A549 (cell line): ENCODE data around the gene NUAK1. TPM values are rescaled to one million over a fixed set of nuclear protein-coding genes. Genes with fewer than 3 reads are reported as not detected.
A peak's percentile ranks its signal among the peaks of the same experiment; 100 is the strongest.

Source experiments
- ATAC-seq, 2 experiments: fragments of 200-7000 bp in 1 of 2; fragments of >200 bp in 1 of 2; cut with Nextera tagmentation in 1 of 2; cut with Tn5 transposase in 1 of 2; 3 replicates each; pipeline versions ENCODE4 v1.8.0 to v1.9.1; 2018 to 2020; ENCODE audit warnings: mild to moderate bottlenecking in 1 of 2, moderate library complexity in 1 of 2
- CTCF ChIA-PET: fragments of 300-600 bp; sonication (Branson Sonifier 250); formaldehyde crosslinking; extraction: SDS; loops from one replicate; lab custom pipeline; 2021; ENCODE audit warnings: antibody characterized with exemption, inconsistent platforms; lab: Yijun Ruan, JAX
- POLR2A ChIA-PET: fragments of 350-600 bp; formaldehyde crosslinking; extraction: SDS; loops from one replicate; lab custom pipeline; 2021; ENCODE audit warnings: antibody characterized with exemption, inconsistent platforms; lab: Yijun Ruan, JAX
- DNase-seq, 2 experiments: peaks; one replicate each; pipeline versions ENCODE4 v3.0.0 to v3.0.0-alpha.2; 2011 to 2016; ENCODE audit warnings: low read depth in 1 of 2, low spot score in 1 of 2
- FAIRE-seq: peaks from 2 replicates; lab custom pipeline; 2011; peaks lifted over from hg19 to GRCh38; lab: Jason Lieb, UNC
- H3K27ac ChIP-seq, 2 experiments: fragments of >200 bp; sonication (Bioruptor Twin); formaldehyde crosslinking; 3 replicates each; pipeline ENCODE4 v1.5.1; 2016 to 2017
- H3K4me1 ChIP-seq: fragments of >200 bp; sonication (Bioruptor Twin); formaldehyde crosslinking; 3 replicates; pipeline ENCODE4 v1.6.1; 2016
- H3K4me2 ChIP-seq: fragments of >200 bp; sonication (Bioruptor Twin); formaldehyde crosslinking; 3 replicates; pipeline ENCODE4 v1.6.1; 2016
- H3K4me3 ChIP-seq: fragments of >200 bp; sonication (Bioruptor Twin); formaldehyde crosslinking; 3 replicates; pipeline ENCODE4 v1.5.1; 2016
- H3K9me3 ChIP-seq: fragments of >200 bp; sonication (Bioruptor Twin); formaldehyde crosslinking; 3 replicates; pipeline ENCODE4 v1.6.1; 2016
- ATOH8 ChIP-seq: fragments of 250-450 bp; sonication (Bioruptor Pico); IDR thresholded peaks from 2 replicates; pipeline ENCODE4 v1.5.0; 2020; ENCODE audit warnings: low read depth, mild to moderate bottlenecking, moderate library complexity
- BCL3 ChIP-seq: fragments of >200 bp; sonication (Bioruptor Twin); formaldehyde crosslinking; IDR thresholded peaks from 3 replicates; pipeline ENCODE4 v1.6.1; 2016
- CBX2 ChIP-seq: fragments of 200-600 bp; sonication (generic); IDR thresholded peaks from 2 replicates; pipeline ENCODE4 v1.6.1; 2016; ENCODE audit warnings: low read depth, mild to moderate bottlenecking, borderline replicate concordance
- CEBPB ChIP-seq, 2 experiments: fragments of >200 bp in 1 of 2; sonication (Bioruptor Twin) in 1 of 2; formaldehyde crosslinking in 1 of 2; IDR thresholded peaks; 2 replicates each; pipeline ENCODE4 v1.6.1; 2012 to 2016
- CHD2 ChIP-seq: fragments of 150-350 bp; IDR thresholded peaks from 2 replicates; pipeline ENCODE4 v1.6.1; 2014; ENCODE audit warnings: low read length; ENCODE audit not compliant: partially characterized antibody
- EHF ChIP-seq: fragments of 250-450 bp; sonication (Bioruptor Pico); IDR thresholded peaks from 2 replicates; pipeline ENCODE4 v1.5.0; 2020; ENCODE audit warnings: mild to moderate bottlenecking
- EHMT2 ChIP-seq: fragments of 200-600 bp; sonication (generic); IDR thresholded peaks from 2 replicates; pipeline ENCODE4 v1.6.1; 2016; ENCODE audit warnings: antibody characterized with exemption, low read depth, mild to moderate bottlenecking, moderate library complexity
- ESRRA ChIP-seq: fragments of 150-350 bp; IDR thresholded peaks from 2 replicates; pipeline ENCODE4 v1.6.1; 2014; ENCODE audit warnings: mild to moderate bottlenecking, low read length, borderline replicate concordance
- FOXS1 ChIP-seq: fragments of 250-450 bp; sonication (Bioruptor Pico); IDR thresholded peaks from 2 replicates; pipeline ENCODE4 v1.5.0; 2020; ENCODE audit warnings: mild to moderate bottlenecking, moderate library complexity
- HDAC2 ChIP-seq: fragments of 200-600 bp; sonication (generic); IDR thresholded peaks from 2 replicates; pipeline ENCODE4 v1.6.1; 2016
- HES2 ChIP-seq: fragments of >200 bp; sonication (Bioruptor Twin); formaldehyde crosslinking; IDR thresholded peaks from 2 replicates; pipeline ENCODE4 v1.6.1; 2016
- HEYL ChIP-seq: fragments of 250-450 bp; sonication (Bioruptor Pico); IDR thresholded peaks from 2 replicates; pipeline ENCODE4 v1.8.0; 2021; ENCODE audit warnings: mild to moderate bottlenecking, moderate library complexity
- HMGXB4 ChIP-seq: fragments of 250-450 bp; sonication (Bioruptor Pico); IDR thresholded peaks from 2 replicates; pipeline ENCODE4 v1.5.0; 2021; ENCODE audit warnings: mild to moderate bottlenecking, moderate library complexity, borderline replicate concordance
- HOXA7 ChIP-seq: fragments of 250-450 bp; sonication (Bioruptor Pico); IDR thresholded peaks from 2 replicates; pipeline ENCODE4 v1.5.0; 2020; ENCODE audit warnings: mild to moderate bottlenecking, moderate library complexity
- HOXB13 ChIP-seq: fragments of 250-450 bp; sonication (Bioruptor Pico); IDR thresholded peaks from 2 replicates; pipeline ENCODE4 v1.5.0; 2020; ENCODE audit warnings: low read depth, mild to moderate bottlenecking, moderate library complexity
- JUNB ChIP-seq: fragments of >200 bp; sonication (Bioruptor Twin); formaldehyde crosslinking; IDR thresholded peaks from 2 replicates; pipeline ENCODE4 v1.6.1; 2016
- KDM1A ChIP-seq: fragments of 200-600 bp; sonication (generic); IDR thresholded peaks from 2 replicates; pipeline ENCODE4 v1.6.1; 2016; ENCODE audit warnings: low read depth, mild to moderate bottlenecking
- KDM5A ChIP-seq: fragments of 200-600 bp; sonication (generic); IDR thresholded peaks from 2 replicates; pipeline ENCODE4 v1.6.1; 2016; ENCODE audit warnings: antibody characterized with exemption, mild to moderate bottlenecking
- NPAS2 ChIP-seq: fragments of 250-450 bp; sonication (Bioruptor Pico); IDR thresholded peaks from 2 replicates; pipeline ENCODE4 v1.8.0; 2022; ENCODE audit warnings: mild to moderate bottlenecking, moderate library complexity, borderline replicate concordance
- PBX3 ChIP-seq: IDR thresholded peaks from 2 replicates; pipeline ENCODE4 v1.6.1; 2012
- POLR2AphosphoS2 ChIP-seq: conservative IDR thresholded peaks from 2 replicates; pipeline ENCODE4 v1.6.1; 2012; ENCODE audit warnings: low read length, improper control_type of control experiment, inconsistent platforms
- RAD21 ChIP-seq, 2 experiments: fragments of >200 bp in 1 of 2; sonication (Bioruptor Twin) in 1 of 2; formaldehyde crosslinking in 1 of 2; IDR thresholded peaks in 1 of 2; conservative IDR thresholded peaks in 1 of 2; 2 replicates in 1 of 2; 3 replicates in 1 of 2; pipeline ENCODE4 v1.6.1; 2012 to 2018; ENCODE audit warnings: inconsistent platforms in 1 of 2
- RCOR1 ChIP-seq: fragments of 150-350 bp; IDR thresholded peaks from 2 replicates; pipeline ENCODE4 v1.6.1; 2014; ENCODE audit warnings: antibody characterized with exemption, low read length, low read depth
- TFCP2L1 ChIP-seq: fragments of 250-450 bp; sonication (Bioruptor Pico); IDR thresholded peaks from 2 replicates; pipeline ENCODE4 v1.5.0; 2021; ENCODE audit warnings: mild to moderate bottlenecking
- TP53 ChIP-seq: fragments of 250-450 bp; sonication (Bioruptor Pico); IDR thresholded peaks from 2 replicates; pipeline ENCODE4 v1.5.0; 2021; ENCODE audit warnings: mild to moderate bottlenecking, moderate library complexity
- ZC3H11A ChIP-seq: fragments of 450-650 bp; IDR thresholded peaks from 2 replicates; pipeline ENCODE4 v1.6.1; 2014; ENCODE audit warnings: antibody characterized with exemption, mild to moderate bottlenecking
- ZFP36 ChIP-seq: fragments of 450-650 bp; IDR thresholded peaks from 2 replicates; pipeline ENCODE4 v1.6.1; 2014; ENCODE audit warnings: borderline replicate concordance; ENCODE audit not compliant: partially characterized antibody
- ZNF302 ChIP-seq: fragments of 250-450 bp; sonication (Bioruptor Pico); IDR thresholded peaks from 2 replicates; pipeline ENCODE4 v1.9.0; 2021; ENCODE audit warnings: inconsistent platforms, mild to moderate bottlenecking, moderate library complexity
- ZSCAN20 ChIP-seq: fragments of 250-450 bp; sonication (Bioruptor Pico); IDR thresholded peaks from 2 replicates; pipeline ENCODE4 v1.8.0; 2022; ENCODE audit warnings: mild to moderate bottlenecking, moderate library complexity
- WGBS: methylation state at CpG from one replicate; pipeline ENCODE4 v1.1.6; 2017; ENCODE audit errors: missing lambda C conversion rate; 5-methylcytosine and 5-hydroxymethylcytosine counted together
- polyA plus RNA-seq, 4 experiments: library from polyadenylated mRNA; depleted of rRNA in 3 of 4; stranded (reverse); fragments of >200 nt; fragmentation: RNase III in 1 of 4; extraction: RNeasy Plus Mini Kit Qiagen cat#74134 plus additional on column Dnase treatment in 1 of 4; gene quantifications; 2 replicates in 3 of 4; 3 replicates in 1 of 4; pipeline ENCODE4 v1.2.3, GENCODE V29; 2011 to 2017

The NUAK1 gene
- polyA plus RNA-seq, 2 of the 4 experiments (the other 2 are of a cell fraction) = 20.8 to 22.3 TPM

- no peak for TF ChIP-seq POLR2AphosphoS2
- TF ChIP-seq NPAS2 (CRISPR knock-in tag) = no peak
- no peak for TF ChIP-seq RCOR1
- TF ChIP-seq EHF (CRISPR knock-in tag) = no peak
- TF ChIP-seq ESRRA = no peak
- TF ChIP-seq HES2 = no peak
- TF ChIP-seq HOXA7 (CRISPR knock-in tag) = no peak
- no peak for TF ChIP-seq TFCP2L1 (CRISPR knock-in tag)
- no peak for TF ChIP-seq ZC3H11A
- no peak for TF ChIP-seq CEBPB (IDR thresholded peaks at IDR 0.05)
- no peak for TF ChIP-seq HOXB13
- TF ChIP-seq BCL3 = no peak
- TF ChIP-seq FOXS1 (CRISPR knock-in tag) = no peak
- no peak for TF ChIP-seq EHMT2
- no peak for TF ChIP-seq CBX2
- no peak for TF ChIP-seq CHD2
These were observed 11.2 kb downstream of the NUAK1 start (continued) for GRCh38 chr12:106127338-106128126.

- DNase-seq (peak; percentile 88 to 96), ATAC-seq (peak; percentile 84 to 85), FAIRE-seq (peak; percentile 84)
- ChIA-PET CTCF (interaction anchor here (0.9 to 6.4 kb wide), 12 partner anchors 8 to 706 kb away, joined by 3 to 52 read pairs (median 4); no protein-coding TSS in a partner anchor), POLR2A (interaction anchor here (0.7 to 2.0 kb wide), 5 partner anchors 10 to 98 kb away, joined by 3 to 11 read pairs (median 6); partner anchors contain the start of gene NUAK1)
- 68% methylated on average over 2 of the region's 2 CpGs for WGBS
- Histone ChIP-seq H3K27ac (peak overlapping the region; percentile 74 to 99), H3K4me2 (peak overlapping the region; percentile 61), H3K4me1 (peaks cover 95% of the 10 kb centered on the region), H3K4me3 (no peak overlapping the region), H3K9me3 (no peaks in the 10 kb centered on the region)
- TF ChIP-seq ZSCAN20 (peak; percentile 76), RCOR1 (0 out of 2 replicates have a peak, but pooled peaks have one; percentile 71), BCL3 (0 out of 3 replicates have a peak, but pooled peaks have one; percentile 59), RAD21 (conservative IDR thresholded peaks at IDR 0.05 in 1 of 2, IDR thresholded peaks at IDR 0.05 in 1 of 2) (peak in 1 of 2 experiments; percentile 17; a peak in 2 of 5 replicates), HMGXB4 (CRISPR knock-in tag) (no peak), HEYL (CRISPR knock-in tag) (peak; percentile 61; the same call in 1 of the 2 replicates), TFCP2L1 (CRISPR knock-in tag) (no peak), ATOH8 (CRISPR knock-in tag) (no peak), ZNF302 (CRISPR knock-in tag) (no peak), JUNB (peak; percentile 86), KDM5A (no peak), KDM1A (peak; percentile 100), HOXA7 (CRISPR knock-in tag) (no peak), ZFP36 (no peak), TP53 (CRISPR knock-in tag) (no peak), PBX3 (peak; percentile 62), HDAC2 (peak; percentile 99)
These were observed 12.1 kb downstream of the NUAK1 start for GRCh38 chr12:106126441-106127337.
